Ectodermal cell (in vitro differentiated cells): ENCODE results near the gene PARP1.

Experiments
- H3K27ac ChIP-seq: 2 replicates; pipeline ENCODE4 v1.7.0; 2013; ENCODE audit warnings: mild to moderate bottlenecking, low read depth, low read length; ENCODE audit not compliant: insufficient read depth, poor library complexity, severe bottlenecking
- H3K27me3 ChIP-seq: 2 replicates; pipeline ENCODE4 v1.7.0; 2013; ENCODE audit warnings: mild to moderate bottlenecking, low read length; ENCODE audit not compliant: insufficient read depth, control insufficient read depth, poor library complexity, severe bottlenecking
- H3K36me3 ChIP-seq: one replicate; pipeline ENCODE4 v1.7.0; 2013; ENCODE audit warnings: low read length; ENCODE audit not compliant: control insufficient read depth, insufficient read depth
- H3K4me1 ChIP-seq: one replicate; pipeline ENCODE4 v1.7.0; 2013; ENCODE audit warnings: low read length; ENCODE audit not compliant: control insufficient read depth, insufficient read depth
- H3K4me3 ChIP-seq: 2 replicates; pipeline ENCODE4 v1.7.0; 2013; ENCODE audit warnings: low read depth, low read length, control low read depth; ENCODE audit not compliant: insufficient read depth
- H3K9me3 ChIP-seq: 2 replicates; pipeline ENCODE4 v1.7.0; 2013; ENCODE audit warnings: mild to moderate bottlenecking, low read length, moderate library complexity; ENCODE audit not compliant: control insufficient read depth
- WGBS, 2 experiments: methylation state at CpG; one replicate each; pipeline ENCODE4 v1.1.7; 2013; ENCODE audit warnings: missing lambda C conversion rate in 2 of 2; 5-methylcytosine and 5-hydroxymethylcytosine counted together

The PARP1 gene

DNA sequence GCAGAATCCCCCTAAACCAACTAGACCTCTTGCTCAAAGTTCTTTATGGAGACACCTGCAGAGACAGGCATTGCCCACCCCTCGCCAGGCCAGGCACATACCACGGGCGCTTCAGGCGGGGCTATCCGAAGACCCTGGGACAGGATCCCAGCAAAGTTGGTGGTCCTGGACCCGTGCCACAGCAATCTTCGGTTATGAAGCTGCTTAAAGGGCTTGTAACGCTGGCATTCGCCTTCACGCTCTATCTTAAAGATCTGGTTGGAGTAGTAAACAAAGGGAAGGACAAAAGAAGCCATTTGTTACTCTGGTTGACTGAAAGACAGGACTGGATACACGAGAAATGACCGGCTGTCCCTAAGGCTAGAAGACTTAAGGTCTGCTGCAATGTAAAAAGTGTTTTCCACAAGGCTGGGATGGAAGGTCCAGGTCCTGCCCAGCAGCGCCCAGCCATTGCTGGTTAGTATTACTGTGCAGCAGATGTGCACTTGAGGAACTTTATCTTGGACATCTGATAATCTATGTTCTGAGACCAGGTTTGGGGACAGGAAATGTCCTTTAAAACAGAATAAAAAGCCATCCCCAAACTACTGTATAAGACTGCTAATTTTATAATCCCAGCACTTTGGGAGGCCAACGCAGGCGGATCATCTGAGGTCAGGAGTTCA, 42.9 kb downstream of the PARP1 start:
- WGBS, 2 experiments, result 96 to 97% methylated on average over 15 of the region's 15 CpGs
- Histone ChIP-seq H3K9me3 (no peaks in the 10 kb centered on the region), H3K27me3 (no peaks in the 10 kb centered on the region), H3K27ac (no peak overlapping the region), H3K4me1 (no peaks in the 10 kb centered on the region), H3K36me3 (peaks cover 66% of the 10 kb centered on the region), H3K4me3 (no peak overlapping the region)

GRCh38 chr1:226364514-226364899, 43.4 kb downstream of the PARP1 start:
- H3K9me3 ChIP-seq, result no peaks in the 10 kb centered on the region
- no peak overlapping the region for H3K27ac ChIP-seq
- no peaks in the 10 kb centered on the region for H3K4me1 ChIP-seq
- whole genome bisulfite sequencing, 2 experiments, result 86 to 89% methylated on average over 7 of the region's 7 CpGs
- no peak overlapping the region for H3K4me3 ChIP-seq
- no peaks in the 10 kb centered on the region for H3K27me3 ChIP-seq
- H3K36me3 ChIP-seq, result peaks cover 66% of the 10 kb centered on the region

DNA sequence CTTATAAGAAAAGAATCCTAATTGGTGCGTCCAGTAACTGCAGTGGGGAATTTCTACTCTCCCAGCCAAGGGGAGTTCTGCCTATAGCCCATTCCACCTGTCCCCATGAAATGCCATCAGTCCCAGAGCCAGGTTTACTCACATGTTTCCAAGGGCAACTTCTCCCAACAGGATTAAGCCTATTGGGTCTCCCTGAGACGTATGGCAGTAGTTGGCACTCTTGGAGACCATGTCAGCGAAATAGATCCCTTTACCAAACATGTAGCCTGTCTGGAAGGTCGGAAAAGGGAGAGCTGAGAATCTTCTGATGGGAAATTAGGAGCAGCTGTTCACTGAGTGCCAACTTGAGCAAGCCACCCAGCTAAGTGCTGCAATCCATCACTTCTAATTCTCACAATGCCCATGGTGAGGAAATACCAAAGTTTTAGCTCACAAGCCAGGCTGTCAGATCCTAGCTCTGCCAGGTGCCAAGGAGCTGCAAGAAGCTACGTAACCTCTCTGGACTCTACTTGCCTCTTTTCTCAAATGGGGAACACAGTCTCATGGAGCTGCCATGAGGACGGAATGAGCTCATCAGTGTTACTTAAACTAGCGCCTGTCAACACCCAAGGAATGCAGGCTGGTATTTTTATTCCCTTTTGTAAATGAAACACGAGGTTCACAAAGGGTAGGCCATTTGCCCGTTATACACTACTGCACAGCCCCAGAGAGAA, 43.9 kb downstream of the PARP1 start:
- Histone ChIP-seq H3K36me3 (peaks cover 66% of the 10 kb centered on the region), H3K9me3 (no peaks in the 10 kb centered on the region), H3K27me3 (no peaks in the 10 kb centered on the region), H3K4me1 (no peaks in the 10 kb centered on the region), H3K4me3 (no peak overlapping the region), H3K27ac (no peak overlapping the region)
- WGBS, 2 experiments, result 84 to 86% methylated on average over 9 of the region's 9 CpGs

- no peaks in the 10 kb centered on the region for H3K27me3 ChIP-seq
- H3K27ac ChIP-seq, result no peak overlapping the region
- H3K36me3 ChIP-seq, result peaks cover 62% of the 10 kb centered on the region
- 86 to 89% methylated on average over 9 of the region's 9 CpGs for WGBS, 2 experiments
- H3K9me3 ChIP-seq, result no peaks in the 10 kb centered on the region
- no peak overlapping the region for H3K4me3 ChIP-seq
- H3K4me1 ChIP-seq, result no peaks in the 10 kb centered on the region
Measured at GRCh38 chr1:226362891-226363447, 44.9 kb downstream of the PARP1 start.

- Histone ChIP-seq H3K9me3 (no peaks in the 10 kb centered on the region), H3K27ac (no peak overlapping the region), H3K36me3 (peaks cover 56% of the 10 kb centered on the region), H3K4me1 (no peaks in the 10 kb centered on the region), H3K27me3 (no peaks in the 10 kb centered on the region), H3K4me3 (no peak overlapping the region)
- WGBS, 2 experiments, result 78 to 79% methylated on average over 6 of the region's 6 CpGs
Measured at GRCh38 chr1:226362361-226362760, 45.5 kb downstream of the PARP1 start.

GRCh38 chr1:226360106-226360746, 47.7 kb downstream of the PARP1 start:
- H3K4me1 ChIP-seq, result no peaks in the 10 kb centered on the region
- H3K4me3 ChIP-seq, result no peak overlapping the region
- no peak overlapping the region for H3K27ac ChIP-seq
- H3K9me3 ChIP-seq, result no peaks in the 10 kb centered on the region
- H3K36me3 ChIP-seq, result peaks cover 37% of the 10 kb centered on the region
- WGBS, 2 experiments, result 96% methylated on average over 8 of the region's 8 CpGs
- H3K27me3 ChIP-seq, result no peaks in the 10 kb centered on the region

GRCh38 chr1:226357416-226357815, 50.5 kb downstream of the PARP1 start:
- H3K27me3 ChIP-seq, result no peaks in the 10 kb centered on the region
- no peaks in the 10 kb centered on the region for H3K9me3 ChIP-seq
- H3K27ac ChIP-seq, result no peak overlapping the region
- peaks cover 13% of the 10 kb centered on the region for H3K36me3 ChIP-seq
- H3K4me1 ChIP-seq, result no peaks in the 10 kb centered on the region
- 95 to 100% methylated on average over 2 of the region's 2 CpGs for WGBS, 2 experiments
- H3K4me3 ChIP-seq, result no peak overlapping the region

DNA sequence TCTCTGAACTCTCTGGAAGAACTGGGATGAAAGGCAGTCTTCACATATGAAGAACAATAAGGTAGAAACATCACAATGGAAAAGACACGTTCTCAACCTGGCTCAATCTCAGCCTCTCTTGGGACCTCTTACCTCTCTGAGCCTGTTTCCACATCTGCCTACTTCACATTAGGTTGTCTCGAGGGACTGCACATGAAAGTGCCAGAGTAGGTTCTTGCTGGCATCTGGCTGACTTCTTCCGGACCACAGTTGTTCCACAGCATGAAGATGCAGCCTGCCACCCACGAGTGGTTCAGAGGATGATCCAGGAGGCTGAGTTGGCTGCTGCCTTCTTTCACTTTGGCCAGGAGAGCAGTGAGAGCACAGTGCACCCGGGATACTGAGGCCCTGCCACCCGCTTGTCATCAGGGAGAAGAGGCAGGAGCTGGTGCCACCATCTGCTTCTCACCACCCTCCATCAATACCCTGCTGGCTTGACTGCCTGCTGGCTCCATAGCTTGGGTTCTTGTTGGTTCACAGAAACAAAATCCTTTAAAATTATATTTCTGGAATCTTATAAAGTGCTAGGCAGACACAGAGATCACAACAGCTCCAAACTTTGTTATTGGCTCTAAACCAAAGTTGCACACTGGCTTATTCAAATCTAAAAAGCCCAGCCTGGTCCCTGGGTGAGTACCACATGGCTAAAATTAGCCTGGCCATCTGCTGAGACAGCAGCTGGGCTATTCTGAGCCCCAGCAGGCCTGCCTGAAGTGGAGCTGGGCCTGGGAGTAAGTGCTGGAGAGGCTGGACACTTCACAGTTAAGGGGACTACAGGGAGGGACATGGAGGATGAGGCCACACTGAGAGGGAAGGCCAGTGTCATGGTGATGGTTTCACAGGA, 52.0 kb downstream of the PARP1 start:
- Histone ChIP-seq H3K4me3 (no peak overlapping the region), H3K27me3 (no peaks in the 10 kb centered on the region), H3K4me1 (no peaks in the 10 kb centered on the region), H3K36me3 (peaks cover 5% of the 10 kb centered on the region), H3K27ac (no peak overlapping the region), H3K9me3 (no peaks in the 10 kb centered on the region)
- WGBS, 2 experiments, result 94 to 97% methylated on average over 6 of the region's 6 CpGs

- no peaks in the 10 kb centered on the region for H3K36me3 ChIP-seq
- WGBS, 2 experiments, result 93 to 96% methylated on average over 10 of the region's 10 CpGs
- H3K9me3 ChIP-seq, result no peaks in the 10 kb centered on the region
- no peaks in the 10 kb centered on the region for H3K4me1 ChIP-seq
- H3K27me3 ChIP-seq, result no peaks in the 10 kb centered on the region
- H3K27ac ChIP-seq, result no peak overlapping the region
- no peak overlapping the region for H3K4me3 ChIP-seq
Measured at GRCh38 chr1:226355016-226355415, 52.9 kb downstream of the PARP1 start.
